IMR-90 (cell line): ENCODE results near the gene MAPK10. TPM values are rescaled to one million over a fixed set of nuclear protein-coding genes. Genes with fewer than 3 reads are reported as not detected.

Source experiments
- ATAC-seq: fragments of 200-7000 bp; cut with Tn5 transposase; 2 replicates; pipeline ENCODE4 v1.9.1; 2020; ENCODE audit warnings: low read depth, mild to moderate bottlenecking, moderate library complexity
- BruUV-seq: library from RNA; stranded (reverse); fragments of 400-500 nt; replicated peaks from 2 replicates; lab custom pipeline; 2021; lab: Mats Ljungman, UMichigan
- CTCF ChIA-PET: fragments of 300-600 bp; formaldehyde crosslinking; extraction: SDS; loops from one replicate; lab custom pipeline; 2021; ENCODE audit warnings: antibody characterized with exemption; lab: Yijun Ruan, JAX
- POLR2A ChIA-PET: fragments of 300-600 bp; sonication (Branson Sonifier 250); formaldehyde crosslinking; loops from one replicate; lab custom pipeline; 2022; ENCODE audit warnings: antibody characterized with exemption; ENCODE audit not compliant: unreplicated experiment; lab: Charles Lee
- DNase-seq: peaks from one replicate; pipeline ENCODE4 v3.0.0; 2013
- H2AFZ ChIP-seq: replicated peaks from 2 replicates; pipeline ENCODE3; 2013; ENCODE audit warnings: low read length, mild to moderate bottlenecking; ENCODE audit not compliant: poor library complexity
- H2AK5ac ChIP-seq: 2 replicates; pipeline ENCODE4 v1.6.1; 2013; ENCODE audit warnings: low read depth, low read length, inconsistent platforms
- H2AK9ac ChIP-seq: replicated peaks from 2 replicates; pipeline ENCODE3; 2013; ENCODE audit warnings: mild to moderate bottlenecking, low read depth, low read length, moderate library complexity; ENCODE audit not compliant: poor library complexity
- H2BK120ac ChIP-seq: 2 replicates; pipeline ENCODE4 v1.6.1; 2013; ENCODE audit warnings: low read depth, low read length, inconsistent platforms
- H2BK15ac ChIP-seq: 3 replicates; pipeline ENCODE4 v1.6.1; 2013; ENCODE audit warnings: low read depth, low read length, inconsistent platforms
- H2BK20ac ChIP-seq: 2 replicates; pipeline ENCODE4 v1.6.1; 2013; ENCODE audit warnings: low read depth, mild to moderate bottlenecking, inconsistent platforms, low read length, moderate library complexity
- H2BK5ac ChIP-seq: 2 replicates; pipeline ENCODE4 v1.6.1; 2013; ENCODE audit warnings: mild to moderate bottlenecking, low read depth, low read length, inconsistent platforms; ENCODE audit not compliant: poor library complexity, severe bottlenecking
- H3K14ac ChIP-seq: replicated peaks from 2 replicates; pipeline ENCODE4 v1.6.1; 2013; ENCODE audit warnings: low read depth, low read length, inconsistent platforms
- H3K18ac ChIP-seq: 2 replicates; pipeline ENCODE4 v1.6.1; 2013; ENCODE audit warnings: low read depth, low read length, control low read depth
- H3K23ac ChIP-seq: 2 replicates; pipeline ENCODE4 v1.6.1; 2013; ENCODE audit warnings: low read depth, low read length, inconsistent platforms
- H3K27ac ChIP-seq: 2 replicates; pipeline ENCODE4 v1.5.1; 2013; ENCODE audit warnings: mild to moderate bottlenecking, control low read depth, low read length; ENCODE audit not compliant: insufficient read depth
- H3K27me3 ChIP-seq: 2 replicates; pipeline ENCODE4 v1.6.1; 2013; ENCODE audit warnings: low read length; ENCODE audit not compliant: control insufficient read depth, insufficient read depth
- H3K36me3 ChIP-seq: 2 replicates; pipeline ENCODE4 v1.6.1; 2013; ENCODE audit warnings: low read length, mixed read lengths; ENCODE audit not compliant: control insufficient read depth, insufficient read depth
- H3K4ac ChIP-seq: 2 replicates; pipeline ENCODE4 v1.6.1; 2013; ENCODE audit warnings: low read depth, low read length, inconsistent platforms
- H3K4me1 ChIP-seq: 2 replicates; pipeline ENCODE4 v1.6.1; 2013; ENCODE audit warnings: low read length, mixed read lengths; ENCODE audit not compliant: control insufficient read depth, insufficient read depth
- H3K4me2 ChIP-seq: 2 replicates; pipeline ENCODE4 v1.6.1; 2013; ENCODE audit warnings: low read depth, mild to moderate bottlenecking, control low read depth, low read length, moderate library complexity
- H3K4me3 ChIP-seq: 2 replicates; pipeline ENCODE4 v1.5.1; 2013; ENCODE audit warnings: low read depth, mild to moderate bottlenecking, control low read depth, low read length, moderate library complexity; ENCODE audit not compliant: insufficient read depth
- H3K56ac ChIP-seq: 2 replicates; pipeline ENCODE4 v1.6.1; 2013; ENCODE audit warnings: low read length, inconsistent platforms; ENCODE audit not compliant: insufficient read depth; ENCODE audit errors: extremely low read depth
- H3K79me1 ChIP-seq, 2 experiments: 2 replicates each; pipeline ENCODE4 v1.6.1; 2013; ENCODE audit warnings: low read length in 2 of 2, inconsistent platforms in 1 of 2, low read depth in 1 of 2
- H3K9ac ChIP-seq: 2 replicates; pipeline ENCODE4 v1.6.1; 2013; ENCODE audit warnings: low read depth, low read length, control low read depth
- H3K9me1 ChIP-seq: 2 replicates; pipeline ENCODE4 v1.6.1; 2013; ENCODE audit warnings: low read length, inconsistent platforms; ENCODE audit not compliant: insufficient read depth
- H3K9me3 ChIP-seq: 2 replicates; pipeline ENCODE4 v1.6.1; 2013; ENCODE audit warnings: low read length; ENCODE audit not compliant: control insufficient read depth, insufficient read depth
- H4K20me1 ChIP-seq: 2 replicates; pipeline ENCODE4 v1.6.1; 2013; ENCODE audit warnings: low read length, inconsistent platforms; ENCODE audit not compliant: insufficient read depth
- H4K5ac ChIP-seq: 2 replicates; pipeline ENCODE4 v1.6.1; 2013; ENCODE audit warnings: mild to moderate bottlenecking, low read depth, low read length, control low read depth
- H4K8ac ChIP-seq, 2 experiments: 2 replicates each; pipeline ENCODE4 v1.6.1; 2013; ENCODE audit warnings: low read depth in 2 of 2, low read length in 2 of 2, control low read depth in 1 of 2, inconsistent platforms in 1 of 2
- H4K91ac ChIP-seq: 2 replicates; pipeline ENCODE4 v1.6.1; 2013; ENCODE audit warnings: low read depth, low read length, inconsistent platforms; ENCODE audit not compliant: insufficient read depth
- CEBPB ChIP-seq: IDR thresholded peaks from 2 replicates; pipeline ENCODE4 v1.6.1; 2012; ENCODE audit warnings: low read depth, low read length, improper control_type of control experiment
- CHD1 ChIP-seq: IDR thresholded peaks from 2 replicates; pipeline ENCODE4 v1.6.1; 2012; ENCODE audit warnings: low read depth, low read length, improper control_type of control experiment
- WGBS, 2 experiments: methylation state at CpG; one replicate each; pipeline versions ENCODE4 v1.1.5 to v1.1.7; 2013; ENCODE audit warnings: missing lambda C conversion rate in 2 of 2; ENCODE audit not compliant: insufficient read length in 1 of 2; ENCODE audit errors: extremely low coverage in 2 of 2; 5-methylcytosine and 5-hydroxymethylcytosine counted together
- dilution Hi-C: fragments of 300-500 bp; cut with HindIII; formaldehyde crosslinking; loops from one replicate; pipeline ENCODE4 v1.14.3; 2018; ENCODE audit warnings: low sequenced_read_pairs; ENCODE audit not compliant: unreplicated experiment
- in situ Hi-C: fragments of 300-500 bp; cut with MboI; formaldehyde crosslinking; loops from 3 replicates; pipeline ENCODE4 v1.14.3; 2019; ENCODE audit warnings: low sequenced_read_pairs, inconsistent platforms, mixed read lengths
- intact Hi-C: fragments of 100-400 bp; cut with micrococcal nuclease; formaldehyde crosslinking; loops from 2 replicates; pipeline ENCODE4 v1.10.0; 2022
- polyA plus RNA-seq, 3 experiments: library from polyadenylated mRNA; depleted of rRNA; stranded (reverse); fragments of >200 nt; gene quantifications; 2 replicates each; pipeline ENCODE4 v1.2.3, GENCODE V29; 2012; ENCODE audit warnings: low replicate concordance in 1 of 3
- total RNA-seq: library from RNA; depleted of rRNA; stranded (reverse); fragments of >200 nt; gene quantifications from 2 replicates; pipeline ENCODE4 v1.2.3, GENCODE V29; 2012

Gene MAPK10
- total and polyA plus RNA-seq, 2 of the 4 experiments (the other 2 are of a cell fraction) = 2.8 to 6.5 TPM

DNA sequence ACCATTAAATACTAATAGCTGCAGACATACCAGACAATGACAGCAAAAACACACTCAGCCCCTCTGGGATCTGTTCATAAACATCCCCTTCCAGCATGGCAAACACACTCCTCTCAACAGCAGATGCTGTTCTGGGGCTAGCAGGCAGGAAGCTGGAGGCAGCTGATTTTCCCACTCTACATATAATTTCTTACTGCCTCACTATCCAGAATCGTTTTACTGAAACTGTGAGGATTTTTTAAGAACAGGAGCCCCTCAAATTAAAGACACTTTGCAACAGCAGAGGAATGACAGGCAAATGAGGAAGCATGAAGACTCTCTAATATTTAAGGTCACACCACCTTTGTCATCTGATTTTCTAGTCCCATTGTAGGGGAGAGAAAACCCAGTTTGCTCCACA, 2.2 kb downstream of the MAPK10 start:
- Histone ChIP-seq H3K9ac (no peak overlapping the region), H3K4me3 (no peak overlapping the region), H3K23ac (no peak overlapping the region), H3K4me1 (peaks cover 2% of the 10 kb centered on the region; the same call in 1 of the 2 replicates), H3K36me3 (no peaks in the 10 kb centered on the region), H2BK5ac (no peak overlapping the region), H3K4me2 (no peak overlapping the region), H4K8ac (no peak overlapping the region), H3K9me3 (no peaks in the 10 kb centered on the region), H4K20me1 (no peaks in the 10 kb centered on the region), H2BK20ac (no peak overlapping the region), H4K5ac (no peak overlapping the region), H3K14ac (no peak overlapping the region), H3K56ac (no peak overlapping the region), H2BK15ac (no peak overlapping the region), H2BK120ac (no peak overlapping the region), H3K18ac (no peak overlapping the region), H3K27me3 (no peaks in the 10 kb centered on the region), H3K27ac (no peak overlapping the region), H2AFZ (no peak overlapping the region), H3K9me1 (no peaks in the 10 kb centered on the region; the same call in 1 of the 2 replicates), H4K91ac (no peak overlapping the region), H2AK9ac (no peak overlapping the region), H3K79me1 (no peaks in the 10 kb centered on the region; a peak in 1 of 4 replicates), H2AK5ac (no peak overlapping the region), H3K4ac (no peak overlapping the region)
- BruUV-seq = no TSS peak
- dilution Hi-C loops = no loop called here
- no peak for TF ChIP-seq CHD1
- no peak for TF ChIP-seq CEBPB
- DNase-seq (no peak), ATAC-seq (no peak)
- POLR2A ChIA-PET = no interaction called here
- in situ Hi-C loops = no loop called here
- CTCF ChIA-PET = no interaction called here
- WGBS, 2 experiments = no CpG with 5 or more reads among the region's 1 CpG
- intact Hi-C loops = no loop called here
